ENCODE data around the gene CLPSL1. TPM values are rescaled to one million over a fixed set of nuclear protein-coding genes. Genes with fewer than 3 reads are reported as not detected.

Gene CLPSL1
- total and polyA plus RNA-seq, 2 donors (not counting 1 experiment from before 2014, with no cell fraction given), result not detected

DNA sequence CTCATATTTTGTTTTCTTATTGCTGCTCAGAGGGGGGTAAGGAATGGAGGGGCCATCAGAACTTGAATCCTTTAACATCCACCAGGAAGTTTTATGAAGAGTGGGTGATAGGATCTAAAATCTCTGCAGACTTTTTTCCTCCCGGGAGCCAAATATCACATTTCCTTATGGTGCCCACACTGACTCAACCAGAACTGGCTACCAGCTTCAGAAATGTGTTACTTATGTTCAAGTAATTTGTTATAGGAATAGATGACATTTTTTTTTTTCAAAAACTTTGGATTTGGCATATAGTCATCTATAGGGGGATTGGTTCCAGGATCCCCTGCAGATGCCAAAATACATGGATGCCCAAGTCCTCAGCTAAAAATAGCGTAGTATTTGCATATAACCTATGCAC, 42.8 kb downstream of the CLPSL1 start:
- Mint-ChIP-seq H3K4me3 (no peak overlapping the region), H3K27me3 (peaks cover 12% of the 10 kb centered on the region), H3K4me1 (peaks cover 8% of the 10 kb centered on the region), H3K9me3 (ENCODE audit: insufficient read depth) (no peaks in the 10 kb centered on the region), H3K27ac (no peak overlapping the region)
- Histone ChIP-seq H3K9me3 (ENCODE audit: control extremely low read depth in 1 of 3, control insufficient read depth in 2 of 3, insufficient read depth in 1 of 3, low read length in 2 of 3) (peaks cover 0 to 2% (median 0%) of the 10 kb centered on the region in 3 donors), H3K4me1 (ENCODE audit: control insufficient read depth in 2 of 2, insufficient read depth in 2 of 2, low read length in 2 of 2) (no peaks in the 10 kb centered on the region), H3K27ac (ENCODE audit: low read length in 2 of 2) (no peak overlapping the region), H3K4me2 (replicated peaks; ENCODE audit: low read depth, low read length, poor library complexity, severe bottlenecking) (no peak overlapping the region), H3K27me3 (replicated peaks in 1 of 4; ENCODE audit: control extremely low read depth in 1 of 4, control insufficient read depth in 3 of 4, insufficient read depth in 4 of 4, low read length in 3 of 4) (no peaks in the 10 kb centered on the region), H4K20me1 (ENCODE audit: control insufficient read depth, insufficient read depth, low read length, poor library complexity, severe bottlenecking) (no peaks in the 10 kb centered on the region), H3K79me2 (ENCODE audit: control insufficient read depth, insufficient read depth, low read length) (no peaks in the 10 kb centered on the region), H3K36me3 (replicated peaks in 1 of 2; ENCODE audit: control extremely low read depth in 1 of 2, control insufficient read depth in 1 of 2, extremely low read depth in 1 of 2, insufficient read depth in 2 of 2, low read length in 1 of 2) (no peaks in the 10 kb centered on the region), H3K4me3 (ENCODE audit: control extremely low read depth in 1 of 5, extremely low read depth in 1 of 5, insufficient read depth in 1 of 5, low read depth in 2 of 5, low read length in 4 of 5) (no peak overlapping the region), H3K9ac (ENCODE audit: low read length) (no peak overlapping the region), H2AFZ (ENCODE audit: insufficient read depth, low read depth, low read length, poor library complexity, severe bottlenecking) (no peak overlapping the region)
- ATAC-seq (ENCODE audit: low read depth) (no peak), DNase-seq (no peak)
- POLR2A ChIA-PET, result no interaction called here
- intact Hi-C loops (cut with micrococcal nuclease), result no loop called here
- WGBS (ENCODE audit: insufficient coverage), result no CpG with 5 or more reads among the region's 2 CpGs
- CTCF ChIA-PET, result interaction anchor here (0.7 kb wide), 1 partner anchor 583 kb away, joined by 4 read pairs; no protein-coding TSS in a partner anchor
- TF ChIP-seq EZH2 (IDR thresholded peaks at IDR 0.05; ENCODE audit: borderline replicate concordance, insufficient read depth, low read depth, low read length, poor library complexity, severe bottlenecking), result no peak
- TF ChIP-seq, protein P1, sequence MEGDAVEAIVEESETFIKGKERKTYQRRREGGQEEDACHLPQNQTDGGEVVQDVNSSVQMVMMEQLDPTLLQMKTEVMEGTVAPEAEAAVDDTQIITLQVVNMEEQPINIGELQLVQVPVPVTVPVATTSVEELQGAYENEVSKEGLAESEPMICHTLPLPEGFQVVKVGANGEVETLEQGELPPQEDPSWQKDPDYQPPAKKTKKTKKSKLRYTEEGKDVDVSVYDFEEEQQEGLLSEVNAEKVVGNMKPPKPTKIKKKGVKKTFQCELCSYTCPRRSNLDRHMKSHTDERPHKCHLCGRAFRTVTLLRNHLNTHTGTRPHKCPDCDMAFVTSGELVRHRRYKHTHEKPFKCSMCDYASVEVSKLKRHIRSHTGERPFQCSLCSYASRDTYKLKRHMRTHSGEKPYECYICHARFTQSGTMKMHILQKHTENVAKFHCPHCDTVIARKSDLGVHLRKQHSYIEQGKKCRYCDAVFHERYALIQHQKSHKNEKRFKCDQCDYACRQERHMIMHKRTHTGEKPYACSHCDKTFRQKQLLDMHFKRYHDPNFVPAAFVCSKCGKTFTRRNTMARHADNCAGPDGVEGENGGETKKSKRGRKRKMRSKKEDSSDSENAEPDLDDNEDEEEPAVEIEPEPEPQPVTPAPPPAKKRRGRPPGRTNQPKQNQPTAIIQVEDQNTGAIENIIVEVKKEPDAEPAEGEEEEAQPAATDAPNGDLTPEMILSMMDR (IDR thresholded peaks at IDR 0.05), result no peak

DNA sequence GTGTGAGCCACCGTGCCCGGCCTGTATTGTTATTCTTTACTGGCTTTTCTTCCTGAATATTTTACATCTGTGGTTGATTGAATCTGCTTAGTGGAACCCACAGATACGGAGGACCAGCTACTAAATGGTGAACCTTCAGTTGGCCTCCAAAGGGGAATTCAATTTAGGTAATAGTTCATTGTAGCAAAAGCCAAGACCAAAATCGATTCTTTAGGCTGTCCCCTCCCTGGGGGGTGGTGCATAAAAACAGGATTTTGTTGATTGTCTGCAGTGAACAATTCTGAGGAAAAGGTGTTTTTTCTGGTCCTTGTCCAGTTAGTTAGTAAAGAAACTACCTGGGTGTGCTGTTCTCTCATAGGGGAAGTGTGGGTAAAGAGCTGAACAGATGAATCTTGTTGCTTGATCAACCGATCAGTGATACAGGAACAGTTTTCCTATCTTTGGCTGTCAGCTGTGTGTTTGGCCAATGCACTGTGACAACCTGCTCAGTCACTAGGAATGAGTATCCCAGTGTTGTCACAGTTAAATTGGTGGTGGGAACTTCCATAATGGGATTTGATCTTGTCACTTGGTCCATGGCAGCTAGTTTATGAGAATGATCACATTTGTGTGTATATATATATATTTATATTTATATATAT, 43.9 kb downstream of the CLPSL1 start:
- ChIA-PET CTCF (no interaction called here), POLR2A (no interaction called here)
- Mint-ChIP-seq H3K27me3 (peaks cover 10% of the 10 kb centered on the region), H3K27ac (no peak overlapping the region), H3K9me3 (ENCODE audit: insufficient read depth) (no peaks in the 10 kb centered on the region), H3K4me3 (no peak overlapping the region), H3K4me1 (peaks cover 8% of the 10 kb centered on the region)
- H3K4me1 ChIP-seq (ENCODE audit: control insufficient read depth in 2 of 2, insufficient read depth in 2 of 2, low read length in 2 of 2), result no peaks in the 10 kb centered on the region
- no peaks in the 10 kb centered on the region for H3K79me2 ChIP-seq (ENCODE audit: control insufficient read depth, insufficient read depth, low read length)
- no peaks in the 10 kb centered on the region for H3K36me3 ChIP-seq (replicated peaks in 1 of 2; ENCODE audit: control extremely low read depth in 1 of 2, control insufficient read depth in 1 of 2, extremely low read depth in 1 of 2, insufficient read depth in 2 of 2, low read length in 1 of 2)
- 80% methylated on average over 4 of the region's 5 CpGs for WGBS (ENCODE audit: insufficient coverage)
- no peak overlapping the region for H3K9ac ChIP-seq (ENCODE audit: low read length)
- H2AFZ ChIP-seq (ENCODE audit: insufficient read depth, low read depth, low read length, poor library complexity, severe bottlenecking), result no peak overlapping the region
- H3K4me2 ChIP-seq (replicated peaks; ENCODE audit: low read depth, low read length, poor library complexity, severe bottlenecking), result no peak overlapping the region
- H4K20me1 ChIP-seq (ENCODE audit: control insufficient read depth, insufficient read depth, low read length, poor library complexity, severe bottlenecking), result no peaks in the 10 kb centered on the region
- ATAC-seq (ENCODE audit: low read depth) (no peak), DNase-seq (no peak)
- no peak overlapping the region for H3K4me3 ChIP-seq (ENCODE audit: control extremely low read depth in 1 of 5, extremely low read depth in 1 of 5, insufficient read depth in 1 of 5, low read depth in 2 of 5, low read length in 4 of 5)
- no peak overlapping the region for H3K27ac ChIP-seq (ENCODE audit: low read length in 2 of 2)
- H3K9me3 ChIP-seq (ENCODE audit: control extremely low read depth in 1 of 3, control insufficient read depth in 2 of 3, insufficient read depth in 1 of 3, low read length in 2 of 3), result no peaks in the 10 kb centered on the region
- intact Hi-C loops (cut with micrococcal nuclease), result no loop called here
- H3K27me3 ChIP-seq (replicated peaks in 1 of 4; ENCODE audit: control extremely low read depth in 1 of 4, control insufficient read depth in 3 of 4, insufficient read depth in 4 of 4, low read length in 3 of 4), result no peaks in the 10 kb centered on the region
- TF ChIP-seq EZH2 (IDR thresholded peaks at IDR 0.05; ENCODE audit: borderline replicate concordance, insufficient read depth, low read depth, low read length, poor library complexity, severe bottlenecking), result no peak
